ENCODE data around the gene RBM8A.

Gene RBM8A

DNA sequence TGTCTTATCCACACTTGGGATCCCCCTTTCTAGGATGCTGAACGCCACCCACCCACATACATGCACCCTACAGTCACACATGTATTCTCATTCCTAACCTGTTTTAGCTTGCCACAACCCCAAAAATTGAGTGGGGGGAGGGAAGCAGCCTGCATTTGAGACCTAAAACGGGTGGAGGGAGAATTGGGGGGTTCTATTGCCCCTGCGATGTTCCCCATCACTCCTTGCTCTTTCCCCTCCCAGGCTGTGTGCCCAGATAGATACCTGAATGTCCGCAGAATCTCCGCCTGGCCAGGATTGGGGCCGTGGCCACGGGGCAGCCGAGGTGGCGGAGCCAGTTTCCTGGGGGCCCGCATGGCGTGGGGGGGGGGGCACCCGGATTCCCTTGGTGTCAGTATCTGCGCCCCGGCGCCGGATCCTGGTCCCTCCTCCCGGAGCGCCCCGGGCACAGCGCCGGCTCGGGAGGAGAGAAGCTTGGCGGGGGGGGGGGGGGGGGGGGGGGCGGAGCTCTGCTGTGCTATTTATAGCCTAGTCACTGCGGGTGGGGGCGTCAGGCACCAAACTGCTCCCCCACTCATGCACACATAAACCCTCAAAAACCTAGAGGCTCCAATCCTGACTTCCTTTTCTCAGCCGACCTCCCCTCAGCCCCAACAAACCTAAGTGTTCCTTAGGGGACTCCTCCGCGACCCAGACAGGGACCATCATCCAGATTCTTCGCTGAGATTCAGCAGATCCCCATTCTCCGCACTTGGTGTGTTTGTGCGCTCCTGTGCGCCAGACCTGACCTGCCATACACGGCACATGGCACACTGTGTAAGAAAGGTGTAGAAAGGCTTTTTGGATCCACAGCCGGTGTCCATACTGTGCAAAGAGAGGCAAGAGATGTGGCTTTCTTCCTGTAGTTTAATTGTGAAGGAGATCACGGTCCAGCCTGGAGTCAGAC lies 35.1 kb upstream of the RBM8A start:
- Histone ChIP-seq H3K27me3 (peaks cover 47% of the 10 kb centered on the region), H3K36me3 (no peaks in the 10 kb centered on the region), H3K9me3 (no peaks in the 10 kb centered on the region), H3K27ac (no peak overlapping the region), H3K4me3 (ENCODE audit: low read depth in 1 of 2, low read length in 1 of 2) (peak overlapping the region; percentile 66 to 71), H3K4me1 (ENCODE audit: control insufficient read depth in 1 of 2, insufficient read depth in 1 of 2, low read depth in 1 of 2, low read length in 1 of 2) (peaks cover 71 to 73% of the 10 kb centered on the region in 2 experiments)
- TF ChIP-seq, protein P1, sequence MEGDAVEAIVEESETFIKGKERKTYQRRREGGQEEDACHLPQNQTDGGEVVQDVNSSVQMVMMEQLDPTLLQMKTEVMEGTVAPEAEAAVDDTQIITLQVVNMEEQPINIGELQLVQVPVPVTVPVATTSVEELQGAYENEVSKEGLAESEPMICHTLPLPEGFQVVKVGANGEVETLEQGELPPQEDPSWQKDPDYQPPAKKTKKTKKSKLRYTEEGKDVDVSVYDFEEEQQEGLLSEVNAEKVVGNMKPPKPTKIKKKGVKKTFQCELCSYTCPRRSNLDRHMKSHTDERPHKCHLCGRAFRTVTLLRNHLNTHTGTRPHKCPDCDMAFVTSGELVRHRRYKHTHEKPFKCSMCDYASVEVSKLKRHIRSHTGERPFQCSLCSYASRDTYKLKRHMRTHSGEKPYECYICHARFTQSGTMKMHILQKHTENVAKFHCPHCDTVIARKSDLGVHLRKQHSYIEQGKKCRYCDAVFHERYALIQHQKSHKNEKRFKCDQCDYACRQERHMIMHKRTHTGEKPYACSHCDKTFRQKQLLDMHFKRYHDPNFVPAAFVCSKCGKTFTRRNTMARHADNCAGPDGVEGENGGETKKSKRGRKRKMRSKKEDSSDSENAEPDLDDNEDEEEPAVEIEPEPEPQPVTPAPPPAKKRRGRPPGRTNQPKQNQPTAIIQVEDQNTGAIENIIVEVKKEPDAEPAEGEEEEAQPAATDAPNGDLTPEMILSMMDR (IDR thresholded peaks at IDR 0.05) = no peak

DNA sequence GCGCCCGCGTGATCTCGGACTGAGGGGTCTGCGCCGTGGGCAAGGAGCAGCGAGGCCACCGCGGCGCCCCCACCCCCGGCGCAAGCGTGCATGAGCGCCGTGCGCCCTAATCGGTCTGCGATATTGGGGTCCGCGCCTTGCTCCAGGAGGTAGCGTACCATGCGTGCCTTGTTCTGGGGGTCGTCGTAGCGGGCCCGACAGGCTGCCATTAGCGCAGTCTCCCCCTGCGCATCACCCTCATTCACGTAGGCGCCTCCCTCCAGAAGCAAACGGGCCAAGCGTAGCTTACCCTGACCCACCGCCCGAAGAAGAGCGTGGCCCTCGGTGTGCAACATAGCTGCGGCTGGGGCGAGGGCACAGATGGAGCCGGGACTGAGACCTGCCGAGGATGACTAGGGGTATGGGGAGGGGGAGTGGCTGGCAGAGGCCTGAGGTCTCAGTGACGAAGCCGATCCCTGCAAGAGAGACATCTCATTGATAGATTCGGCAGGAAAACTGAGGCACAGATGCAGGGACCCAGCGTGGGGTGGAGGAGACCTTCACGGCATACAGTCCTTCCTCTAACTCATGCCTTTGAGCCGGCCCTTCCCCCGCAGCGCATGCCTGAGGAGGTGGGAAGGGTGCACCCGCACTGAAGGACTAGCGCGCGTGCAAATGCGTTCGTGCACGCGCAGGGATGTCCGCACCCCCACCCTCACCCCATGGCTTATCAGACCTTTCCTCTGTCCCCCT lies 34.3 kb upstream of the RBM8A start:
- Histone ChIP-seq H3K9me3 (no peaks in the 10 kb centered on the region), H3K27me3 (peaks cover 47% of the 10 kb centered on the region), H3K27ac (no peak overlapping the region), H3K4me1 (ENCODE audit: control insufficient read depth in 1 of 2, insufficient read depth in 1 of 2, low read depth in 1 of 2, low read length in 1 of 2) (peaks cover 80 to 81% of the 10 kb centered on the region in 2 experiments), H3K36me3 (no peaks in the 10 kb centered on the region), H3K4me3 (ENCODE audit: low read depth in 1 of 2, low read length in 1 of 2) (peak overlapping the region; percentile 66 to 71)
- TF ChIP-seq, protein P1 (IDR thresholded peaks at IDR 0.05) = no peak

DNA sequence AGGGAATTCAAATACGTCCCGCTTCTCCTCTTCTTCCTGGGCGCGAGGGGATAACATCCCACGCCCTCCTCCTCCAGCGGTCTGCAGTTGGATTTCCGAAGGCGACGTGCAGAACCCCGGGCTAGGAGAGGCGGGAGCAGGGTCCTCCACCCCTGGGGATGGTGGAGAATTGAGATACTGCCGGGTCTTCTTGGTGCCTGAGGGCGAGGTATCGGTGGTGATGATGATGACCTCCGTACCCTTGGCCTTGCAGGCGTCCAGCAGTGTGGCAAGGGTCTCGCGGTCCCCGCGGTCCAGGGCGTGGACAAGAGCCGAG lies 33.8 kb upstream of the RBM8A start:
- peak overlapping the region; percentile 66 to 71 for H3K4me3 ChIP-seq (ENCODE audit: low read depth in 1 of 2, low read length in 1 of 2)
- H3K27me3 ChIP-seq = peaks cover 47% of the 10 kb centered on the region
- peaks cover 84 to 85% of the 10 kb centered on the region in 2 experiments for H3K4me1 ChIP-seq (ENCODE audit: control insufficient read depth in 1 of 2, insufficient read depth in 1 of 2, low read depth in 1 of 2, low read length in 1 of 2)
- no peaks in the 10 kb centered on the region for H3K9me3 ChIP-seq
- no peak overlapping the region for H3K27ac ChIP-seq
- TF ChIP-seq, protein P1 (IDR thresholded peaks at IDR 0.05) = no peak
- H3K36me3 ChIP-seq = no peaks in the 10 kb centered on the region

DNA sequence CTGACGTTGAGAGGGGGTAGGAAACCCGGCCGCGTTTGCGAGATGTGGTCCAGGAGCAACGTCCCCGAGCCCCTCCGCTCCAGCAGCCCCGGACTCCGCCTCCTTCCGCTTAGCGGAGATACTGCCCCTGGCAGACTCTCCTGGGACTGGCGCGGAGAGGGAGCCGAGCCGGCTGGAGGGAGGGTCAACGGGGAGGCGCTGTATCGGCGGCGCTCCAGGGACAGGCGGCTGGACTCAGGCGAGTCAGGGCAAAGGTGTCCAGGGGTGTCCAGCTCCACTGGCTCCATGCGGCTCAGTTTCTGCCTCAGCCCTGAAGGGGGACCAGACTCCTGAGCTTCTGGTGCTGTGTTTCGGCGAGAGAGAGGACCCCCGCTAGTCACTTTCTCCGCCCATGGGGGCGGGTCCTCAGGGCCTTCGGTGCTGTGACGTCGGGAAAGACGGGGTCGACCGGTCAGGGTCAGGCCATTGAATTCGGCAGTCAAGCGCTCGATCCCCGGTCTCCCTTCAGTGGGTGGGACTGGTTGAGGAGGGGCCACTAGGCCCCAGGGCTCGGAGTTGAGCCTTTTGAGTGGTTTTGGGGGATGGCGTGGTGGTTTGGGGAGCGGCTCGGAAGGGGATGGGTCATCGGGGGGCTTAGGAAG lies 33.3 kb upstream of the RBM8A start:
- TF ChIP-seq, protein P1 (IDR thresholded peaks at IDR 0.05) = no peak
- Histone ChIP-seq H3K27me3 (peaks cover 47% of the 10 kb centered on the region), H3K36me3 (no peaks in the 10 kb centered on the region), H3K9me3 (no peaks in the 10 kb centered on the region), H3K4me1 (ENCODE audit: control insufficient read depth in 1 of 2, insufficient read depth in 1 of 2, low read depth in 1 of 2, low read length in 1 of 2) (peaks cover 84 to 90% of the 10 kb centered on the region in 2 experiments), H3K4me3 (ENCODE audit: low read depth in 1 of 2, low read length in 1 of 2) (peak overlapping the region; percentile 66 to 71), H3K27ac (peak overlapping the region; percentile 26)

DNA sequence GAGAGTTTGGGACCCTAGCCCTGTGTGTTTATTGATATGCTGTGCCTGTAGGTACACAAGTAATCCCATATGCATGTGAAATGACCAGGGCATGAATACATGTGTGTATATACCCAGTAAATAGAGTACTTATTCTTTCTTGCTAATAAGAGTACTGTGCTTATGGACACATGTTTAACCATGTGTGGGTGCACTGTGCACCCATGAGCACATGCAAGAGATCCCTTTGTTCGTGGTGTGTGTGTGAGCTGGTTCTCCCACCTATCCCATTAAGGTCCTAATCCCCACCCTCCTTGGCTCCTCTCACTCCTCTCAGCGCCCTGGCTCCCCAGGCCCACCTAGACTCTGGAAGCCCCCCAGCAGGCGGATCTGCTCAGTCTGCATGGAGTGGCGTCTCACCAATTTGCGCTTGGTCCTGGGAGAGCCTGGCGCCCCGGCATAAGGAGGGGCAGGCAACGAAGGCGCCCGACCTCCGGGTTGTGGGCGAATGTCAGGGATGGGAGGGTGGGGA lies 32.7 kb upstream of the RBM8A start:
- TF ChIP-seq, protein P1 (IDR thresholded peaks at IDR 0.05) = no peak
- Histone ChIP-seq H3K4me3 (ENCODE audit: low read depth in 1 of 2, low read length in 1 of 2) (peak overlapping the region; percentile 66 to 71), H3K9me3 (no peaks in the 10 kb centered on the region), H3K36me3 (no peaks in the 10 kb centered on the region), H3K27me3 (peaks cover 47% of the 10 kb centered on the region), H3K27ac (peak overlapping the region; percentile 26), H3K4me1 (ENCODE audit: control insufficient read depth in 1 of 2, insufficient read depth in 1 of 2, low read depth in 1 of 2, low read length in 1 of 2) (peaks cover 78 to 88% of the 10 kb centered on the region in 2 experiments)

Data from neutrophil (primary cell).